Spleen (tissue), 11 donors: ENCODE data around the gene ASAP2. TPM values are rescaled to one million over a fixed set of nuclear protein-coding genes. Genes with fewer than 3 reads are reported as not detected.

Source experiments
- DNase-seq: peaks from one replicate; pipeline ENCODE4 v3.0.0-alpha.2; 2020
- H3K27ac ChIP-seq, 8 donors: fragments of 200-600 bp; sonication (generic) in 7 of 8; 1 replicate in 4 of 8; 2 replicates in 4 of 8; pipeline versions ENCODE4 v1.5.0 to v1.8.0; 2016 to 2021; ENCODE audit warnings: inconsistent platforms in 4 of 8, mild to moderate bottlenecking in 4 of 8, moderate library complexity in 1 of 8
- H3K27me3 ChIP-seq, 7 donors: fragments of 200-600 bp; sonication (generic) in 6 of 7; replicated peaks in 1 of 7; 1 replicate in 4 of 7; 2 replicates in 3 of 7; pipeline versions ENCODE4 v1.5.0 to v1.8.0; 2016 to 2021; ENCODE audit warnings: inconsistent platforms in 3 of 7, mild to moderate bottlenecking in 1 of 7
- H3K36me3 ChIP-seq, 6 donors: fragments of 200-600 bp; sonication (generic) in 5 of 6; 1 replicate in 4 of 6; 2 replicates in 2 of 6; pipeline versions ENCODE4 v1.5.0 to v1.8.0; 2016 to 2021; ENCODE audit warnings: inconsistent platforms in 2 of 6
- H3K4me1 ChIP-seq, 6 donors: fragments of 200-600 bp; sonication (generic) in 5 of 6; 1 replicate in 3 of 6; 2 replicates in 3 of 6; pipeline versions ENCODE4 v1.5.0 to v1.8.0; 2016 to 2021; ENCODE audit warnings: inconsistent platforms in 3 of 6
- H3K4me3 ChIP-seq, 8 donors: fragments of 200-600 bp; sonication (generic) in 7 of 8; 1 replicate in 4 of 8; 2 replicates in 4 of 8; pipeline versions ENCODE4 v1.5.0 to v1.8.0; 2016 to 2021; ENCODE audit warnings: inconsistent platforms in 4 of 8, mild to moderate bottlenecking in 4 of 8, moderate library complexity in 2 of 8
- H3K9me3 ChIP-seq, 8 donors: fragments of 200-600 bp; sonication (generic) in 7 of 8; 1 replicate in 4 of 8; 2 replicates in 4 of 8; pipeline versions ENCODE4 v1.5.0 to v1.8.0; 2016 to 2021; ENCODE audit warnings: inconsistent platforms in 4 of 8
- POLR2A ChIP-seq, 3 donors: fragments of 450-650 bp; IDR thresholded peaks; one replicate each; pipeline ENCODE4 v1.5.1; 2017; ENCODE audit warnings: antibody characterized with exemption in 3 of 3, mild to moderate bottlenecking in 1 of 3
- POLR2AphosphoS5 ChIP-seq, 3 donors: sonication (generic); formaldehyde crosslinking; IDR thresholded peaks; one replicate each; pipeline ENCODE4 v1.5.1; 2017; ENCODE audit warnings: antibody characterized with exemption in 3 of 3
- WGBS, 5 donors: extraction: QIAGEN DNeasy Blood & Tissue Kit in 3 of 5; methylation state at CpG; one replicate each; pipeline versions ENCODE4 v1.1.5 to v1.1.7; 2013 to 2018; 5-methylcytosine and 5-hydroxymethylcytosine counted together
- intact Hi-C: fragments of 100-400 bp; cut with DNase I; formaldehyde crosslinking; loops from one replicate; pipeline ENCODE4 v1.15.0; 2023; ENCODE audit warnings: low total_unique reads
- polyA plus RNA-seq, 3 donors: library from polyadenylated mRNA; stranded (reverse); fragments of 200-250 nt; gene quantifications; one replicate each; pipeline ENCODE4 v1.2.1, GENCODE V29; 2013
- total RNA-seq, 7 donors: library from RNA; depleted of rRNA in 3 of 7; stranded (reverse); fragments of >200 nt in 3 of 7; fragmentation: NEBNext Ultra II Directional in 4 of 7; extraction: Animal tissue kit (Norgen Biotek cat#: 25700) in 4 of 7; gene quantifications; one replicate each; pipeline versions ENCODE4 v1.1.0 to v1.2.1, GENCODE V29; 2016 to 2021
- TF ChIP-seq, protein P1 (sequence below), 11 experiments: fragments of 200-600 bp in 7 of 11; fragments of 450-650 bp in 4 of 11; sonication (generic) in 4 of 11; IDR thresholded peaks in 8 of 11; conservative IDR thresholded peaks in 3 of 11; 1 replicate in 7 of 11; 2 replicates in 4 of 11; pipeline versions ENCODE4 v1.4.0 to v1.8.0; 2016 to 2021; ENCODE audit warnings: antibody characterized with exemption in 11 of 11, inconsistent platforms in 4 of 11, mild to moderate bottlenecking in 1 of 11
- donor health status: healthy with polysubstance abuse.
- donor health status: DM: no; HTN: no; CAD: no; lungs with moderate emphysema.
- donor health status: DM: no; HTN: no; CAD: no.
- donor health status: Bipolar disorder and iron deficiency.
- donor health status: healthy.
- donor health status: DM: no; HTN: no; CAD: no.
- donor health status: DM: yes; HTN: yes; CAD: no.

ASAP2 gene
- total and polyA plus RNA-seq, 10 donors = 0.93 to 3.0 (median 2.2) TPM

DNA sequence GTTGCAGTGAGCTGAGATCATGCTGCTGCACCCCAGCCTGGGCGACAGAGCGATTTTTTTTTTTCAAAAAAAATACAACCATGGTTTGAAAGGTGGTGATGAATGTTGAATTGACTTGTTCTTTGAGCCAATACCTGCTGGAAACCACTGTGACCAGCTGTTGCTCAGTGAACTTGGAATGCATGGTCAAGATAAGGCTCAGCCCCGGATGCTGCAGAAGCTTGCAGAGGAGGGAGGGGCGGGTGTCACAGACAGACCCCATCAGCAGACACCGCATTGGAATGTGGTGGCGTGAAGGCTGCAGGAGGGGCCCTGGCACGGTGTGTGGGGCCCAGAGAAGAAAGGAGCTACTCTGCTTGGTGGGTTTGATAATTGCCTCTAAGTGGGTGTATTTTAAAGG lies 125.1 kb downstream of the ASAP2 start:
- H3K27ac ChIP-seq = no peak overlapping the region
- no peak for DNase-seq
- 66 to 77% (median 73%) methylated on average over 7 of the region's 7 CpGs for WGBS, 5 donors

DNA sequence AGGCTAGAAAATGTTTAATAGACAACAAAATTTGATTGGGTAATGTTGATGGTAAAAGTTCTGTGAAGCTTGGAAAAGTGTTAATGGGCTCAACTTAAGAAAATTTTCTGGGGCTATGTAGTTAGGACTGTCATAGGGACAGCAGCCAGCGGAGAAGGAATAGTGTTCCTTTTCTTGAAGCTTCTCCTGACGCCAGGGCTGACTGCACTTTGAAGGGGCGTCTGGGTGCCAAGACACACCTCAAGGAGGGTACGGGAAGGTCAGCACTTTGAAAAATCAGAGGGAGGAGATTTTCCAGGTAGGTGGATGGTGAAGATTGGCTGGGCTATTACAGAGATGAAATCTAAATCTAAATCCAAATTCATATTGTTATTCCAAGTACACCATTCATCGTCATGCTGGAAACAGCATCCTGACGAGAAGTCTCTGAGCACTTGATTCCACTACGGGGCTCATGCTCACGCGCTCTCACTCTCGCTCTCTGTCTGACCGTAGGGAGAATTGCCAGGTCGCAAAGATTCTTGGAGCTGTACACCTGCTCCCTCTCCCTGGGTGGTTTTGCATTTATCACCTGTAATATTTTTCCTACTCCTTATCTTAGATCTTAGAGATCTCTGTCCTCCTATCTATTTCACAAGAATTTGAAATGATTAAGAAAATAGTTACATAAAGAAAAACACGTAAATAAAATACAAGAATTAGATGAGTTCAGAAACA lies 125.7 kb downstream of the ASAP2 start:
- WGBS, 5 donors = 94 to 98% (median 96%) methylated on average over 13 of the region's 13 CpGs
- DNase-seq = no peak
- no peaks in the 10 kb centered on the region for H3K27me3 ChIP-seq
- H3K9me3 ChIP-seq = no peaks in the 10 kb centered on the region
- H3K27ac ChIP-seq = no peak overlapping the region
- TF ChIP-seq POLR2AphosphoS5 (IDR thresholded peaks at IDR 0.05) = no peak
- TF ChIP-seq, protein P1, sequence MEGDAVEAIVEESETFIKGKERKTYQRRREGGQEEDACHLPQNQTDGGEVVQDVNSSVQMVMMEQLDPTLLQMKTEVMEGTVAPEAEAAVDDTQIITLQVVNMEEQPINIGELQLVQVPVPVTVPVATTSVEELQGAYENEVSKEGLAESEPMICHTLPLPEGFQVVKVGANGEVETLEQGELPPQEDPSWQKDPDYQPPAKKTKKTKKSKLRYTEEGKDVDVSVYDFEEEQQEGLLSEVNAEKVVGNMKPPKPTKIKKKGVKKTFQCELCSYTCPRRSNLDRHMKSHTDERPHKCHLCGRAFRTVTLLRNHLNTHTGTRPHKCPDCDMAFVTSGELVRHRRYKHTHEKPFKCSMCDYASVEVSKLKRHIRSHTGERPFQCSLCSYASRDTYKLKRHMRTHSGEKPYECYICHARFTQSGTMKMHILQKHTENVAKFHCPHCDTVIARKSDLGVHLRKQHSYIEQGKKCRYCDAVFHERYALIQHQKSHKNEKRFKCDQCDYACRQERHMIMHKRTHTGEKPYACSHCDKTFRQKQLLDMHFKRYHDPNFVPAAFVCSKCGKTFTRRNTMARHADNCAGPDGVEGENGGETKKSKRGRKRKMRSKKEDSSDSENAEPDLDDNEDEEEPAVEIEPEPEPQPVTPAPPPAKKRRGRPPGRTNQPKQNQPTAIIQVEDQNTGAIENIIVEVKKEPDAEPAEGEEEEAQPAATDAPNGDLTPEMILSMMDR (IDR thresholded peaks at IDR 0.05 in 8 of 11, conservative IDR thresholded peaks at IDR 0.05 in 3 of 11) = no peak
- no peak overlapping the region for H3K4me3 ChIP-seq
- peaks cover 0 to 33% (median 8%) of the 10 kb centered on the region in 6 donors for H3K4me1 ChIP-seq
- no peaks in the 10 kb centered on the region for H3K36me3 ChIP-seq
- intact Hi-C loops = no loop called here

More for the DNA sequence above, 125.1 kb downstream of the ASAP2 start:
- Histone ChIP-seq H3K4me3 (no peak overlapping the region), H3K36me3 (no peaks in the 10 kb centered on the region), H3K9me3 (no peaks in the 10 kb centered on the region), H3K4me1 (peaks cover 0 to 36% (median 8%) of the 10 kb centered on the region in 6 donors), H3K27me3 (no peaks in the 10 kb centered on the region)
- intact Hi-C loops = no loop called here
- TF ChIP-seq POLR2A (IDR thresholded peaks at IDR 0.05) (no peak), POLR2AphosphoS5 (IDR thresholded peaks at IDR 0.05) (no peak)
- TF ChIP-seq, protein P1 (IDR thresholded peaks at IDR 0.05 in 8 of 11, conservative IDR thresholded peaks at IDR 0.05 in 3 of 11) = no peak

DNA sequence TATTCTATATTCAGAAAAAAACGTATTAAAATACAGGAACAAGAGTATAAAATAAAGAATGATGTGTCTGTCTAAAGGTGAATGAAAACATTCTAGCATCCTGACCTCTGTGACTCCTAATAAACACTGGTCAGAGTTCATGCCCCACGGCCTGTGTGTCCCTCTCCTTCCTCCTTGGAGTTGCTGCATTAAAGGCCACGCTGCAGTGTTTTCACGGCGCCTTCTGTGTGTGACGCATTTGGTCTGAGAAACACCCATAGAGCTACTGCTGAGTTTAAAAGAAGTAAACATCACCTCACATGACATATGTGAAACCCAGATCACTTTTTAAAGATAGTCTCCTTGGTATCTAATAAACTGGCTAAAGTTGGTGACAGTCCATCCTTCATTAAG lies 126.2 kb downstream of the ASAP2 start:
- DNase-seq = no peak
- Histone ChIP-seq H3K36me3 (no peaks in the 10 kb centered on the region), H3K27ac (no peak overlapping the region), H3K9me3 (no peaks in the 10 kb centered on the region), H3K4me3 (no peak overlapping the region), H3K27me3 (no peaks in the 10 kb centered on the region), H3K4me1 (peaks cover 0 to 28% (median 7%) of the 10 kb centered on the region in 6 donors)
- TF ChIP-seq, protein P1 (IDR thresholded peaks at IDR 0.05 in 8 of 11, conservative IDR thresholded peaks at IDR 0.05 in 3 of 11) = no peak
- TF ChIP-seq POLR2A (IDR thresholded peaks at IDR 0.05) (no peak), POLR2AphosphoS5 (IDR thresholded peaks at IDR 0.05) (no peak)
- intact Hi-C loops = no loop called here
- 89 to 96% (median 90%) methylated on average over 6 of the region's 6 CpGs for WGBS, 5 donors

DNA sequence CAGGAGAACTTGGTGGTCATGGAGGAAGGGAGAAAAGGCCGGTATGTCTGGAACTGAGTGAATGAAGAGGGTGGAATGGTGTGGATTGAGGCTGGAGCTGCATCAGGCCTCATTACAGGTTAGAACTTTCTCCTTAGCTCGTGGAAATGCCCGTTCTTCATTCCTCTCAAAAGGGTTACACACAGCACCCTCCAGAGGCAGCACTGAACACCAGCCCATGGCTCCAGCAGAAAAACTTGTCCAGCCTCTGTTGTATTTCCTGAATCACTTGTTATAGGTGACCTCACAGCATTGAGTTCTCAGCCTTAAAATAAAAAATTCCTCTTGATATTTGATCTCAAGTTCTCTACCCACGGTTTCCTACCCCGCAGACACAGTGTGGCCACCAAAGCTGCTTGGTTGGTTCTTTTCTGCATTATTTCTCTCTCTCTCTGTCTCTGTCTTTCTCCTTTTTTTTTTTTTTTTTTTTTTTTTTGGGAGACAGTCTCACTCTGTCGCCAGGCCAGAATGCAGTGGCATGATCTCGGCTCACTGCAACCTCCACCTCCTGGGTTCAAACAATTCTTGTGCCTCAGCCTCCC lies 127.1 kb downstream of the ASAP2 start:
- no peaks in the 10 kb centered on the region for H3K9me3 ChIP-seq
- no peak overlapping the region for H3K27ac ChIP-seq
- intact Hi-C loops = no loop called here
- no peak for TF ChIP-seq POLR2AphosphoS5 (IDR thresholded peaks at IDR 0.05)
- TF ChIP-seq, protein P1 (IDR thresholded peaks at IDR 0.05 in 8 of 11, conservative IDR thresholded peaks at IDR 0.05 in 3 of 11) = peak in 6 of 11 experiments; percentile 19 to 43 (median 34)
- DNase-seq = no peak
- WGBS, 5 donors = 52 to 62% (median 57%) methylated on average over 7 of the region's 7 CpGs
- no peak overlapping the region for H3K4me3 ChIP-seq
- H3K36me3 ChIP-seq = no peaks in the 10 kb centered on the region
- peaks cover 0 to 22% (median 5%) of the 10 kb centered on the region in 6 donors for H3K4me1 ChIP-seq
- peaks cover 0 to 8% (median 0%) of the 10 kb centered on the region in 7 donors for H3K27me3 ChIP-seq
